GM12891 (cell line): ENCODE results near the gene ARHGAP6.

ENCODE experiments used
- POLR2A ChIP-seq: IDR thresholded peaks from 2 replicates; pipeline ENCODE4 v1.6.1; 2011; ENCODE audit warnings: low read depth, low read length, control low read depth
- POLR2AphosphoS5 ChIP-seq: IDR thresholded peaks from 2 replicates; pipeline ENCODE4 v1.6.1; 2011; ENCODE audit warnings: low read depth, low read length, control low read depth
- SPI1 ChIP-seq: IDR thresholded peaks from 2 replicates; pipeline ENCODE4 v1.6.1; 2011; ENCODE audit warnings: low read depth, low read length, control low read depth
- TAF1 ChIP-seq: IDR thresholded peaks from 2 replicates; pipeline ENCODE4 v1.6.1; 2011; ENCODE audit warnings: low read depth, low read length, control low read depth

GRCh38 chrX:11296051-11296450 lies 369.7 kb downstream of the ARHGAP6 start:
- no peak for TF ChIP-seq POLR2AphosphoS5
- no peak for TF ChIP-seq TAF1
- TF ChIP-seq POLR2A, result no peak
- TF ChIP-seq SPI1, result no peak
